Psoas muscle (tissue), 8 donors: ENCODE measurements around the gene CDK15. TPM values are rescaled to one million over a fixed set of nuclear protein-coding genes. Genes with fewer than 3 reads are reported as not detected.

Experiments used
- ATAC-seq, 4 donors: fragments of 200-7000 bp; cut with Tn5 transposase; one replicate each; pipeline ENCODE4 v1.9.1; 2020; ENCODE audit warnings: moderate library complexity in 3 of 4, mild to moderate bottlenecking in 2 of 4
- DNase-seq, 2 donors: peaks; one replicate each; pipeline ENCODE4 v3.0.0-alpha.2; 2020
- H3K27ac ChIP-seq: fragments of 200-600 bp; one replicate; pipeline ENCODE4 v1.8.0; 2022
- H3K27me3 ChIP-seq, 3 donors: fragments of 200-600 bp in 1 of 3; one replicate each; pipeline versions ENCODE4 v1.6.1 to v1.8.0; 2013 to 2022; ENCODE audit warnings: low read length in 2 of 3, mild to moderate bottlenecking in 2 of 3, moderate library complexity in 1 of 3; ENCODE audit not compliant: insufficient read depth in 3 of 3
- H3K36me3 ChIP-seq, 2 donors: fragments of 200-600 bp in 1 of 2; one replicate each; pipeline versions ENCODE4 v1.6.1 to v1.8.0; 2013 to 2022; ENCODE audit warnings: low read depth in 1 of 2, mild to moderate bottlenecking in 1 of 2, moderate library complexity in 1 of 2; ENCODE audit not compliant: insufficient read depth in 1 of 2
- H3K4me1 ChIP-seq: fragments of 200-600 bp; one replicate; pipeline ENCODE4 v1.8.0; 2022
- H3K4me3 ChIP-seq: fragments of 200-600 bp; one replicate; pipeline ENCODE4 v1.8.0; 2022; ENCODE audit warnings: mild to moderate bottlenecking
- H3K9me3 ChIP-seq: fragments of 200-600 bp; one replicate; pipeline ENCODE4 v1.8.0; 2022
- WGBS, 3 donors: extraction: QIAGEN DNeasy Blood & Tissue Kit; methylation state at CpG; one replicate each; pipeline versions ENCODE4 v1.1.6 to v1.1.7; 2013; 5-methylcytosine and 5-hydroxymethylcytosine counted together
- intact Hi-C, 2 donors: fragments of 100-400 bp; cut with DNase I; formaldehyde crosslinking; loops; one replicate each; pipeline versions ENCODE4 v1.11.0 to v1.14.2; 2022
- polyA plus RNA-seq, 3 donors: library from polyadenylated mRNA; stranded (reverse); fragments of 200-250 nt; gene quantifications; one replicate each; pipeline ENCODE4 v1.2.3, GENCODE V29; 2013
- total RNA-seq, 4 donors: library from RNA; stranded (reverse); fragmentation: NEBNext Ultra II Directional in 2 of 4; extraction: Animal tissue kit (Norgen Biotek cat#: 25700) in 2 of 4; gene quantifications; one replicate each; pipeline versions ENCODE4 v1.2.1 to v1.2.4, GENCODE V29; 2021 to 2023
- TF ChIP-seq, protein P1 (sequence below): fragments of 200-600 bp; IDR thresholded peaks from one replicate; pipeline ENCODE4 v1.8.0; 2022; ENCODE audit warnings: antibody characterized with exemption
- donor health status: healthy with polysubstance abuse.
- donor health status: DM: no; HTN: no; CAD: no; lungs with moderate emphysema.
- donor health status: Bipolar disorder and iron deficiency.
- donor health status: healthy.
- donor health status: DM: yes; HTN: yes; CAD: no.
- donor health status: DM: no; HTN: no; CAD: no.
- donor health status: DM: no; HTN: no; CAD: no.
- donor health status: DM: yes; HTN: yes; CAD: no.

The CDK15 gene
- total and polyA plus RNA-seq, 7 donors = 0.05 to 0.92 (median 0.31) TPM; not detected in 1

DNA sequence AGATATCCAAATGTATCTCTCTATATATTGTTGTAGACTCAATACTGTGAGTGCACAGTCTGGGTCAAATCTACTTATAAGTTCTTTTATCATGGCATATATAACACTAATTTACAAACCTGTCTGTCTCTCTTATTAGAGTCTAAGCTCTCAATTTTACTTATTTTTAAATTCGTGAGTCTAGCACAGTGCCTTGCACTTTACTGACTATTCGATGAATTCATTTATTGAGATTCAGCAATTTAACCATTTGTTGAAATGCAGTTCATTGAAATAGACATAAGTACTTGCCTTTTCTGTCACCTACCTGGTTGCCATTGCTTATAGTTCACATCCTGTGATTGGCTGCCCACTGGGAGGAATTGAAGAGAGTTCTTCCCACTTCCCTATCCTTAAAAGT is 15.3 kb upstream of the CDK15 start:
- Histone ChIP-seq H3K27ac (no peak overlapping the region), H3K27me3 (no peaks in the 10 kb centered on the region), H3K4me1 (no peaks in the 10 kb centered on the region), H3K4me3 (no peak overlapping the region), H3K9me3 (no peaks in the 10 kb centered on the region), H3K36me3 (no peaks in the 10 kb centered on the region)
- TF ChIP-seq, protein P1, sequence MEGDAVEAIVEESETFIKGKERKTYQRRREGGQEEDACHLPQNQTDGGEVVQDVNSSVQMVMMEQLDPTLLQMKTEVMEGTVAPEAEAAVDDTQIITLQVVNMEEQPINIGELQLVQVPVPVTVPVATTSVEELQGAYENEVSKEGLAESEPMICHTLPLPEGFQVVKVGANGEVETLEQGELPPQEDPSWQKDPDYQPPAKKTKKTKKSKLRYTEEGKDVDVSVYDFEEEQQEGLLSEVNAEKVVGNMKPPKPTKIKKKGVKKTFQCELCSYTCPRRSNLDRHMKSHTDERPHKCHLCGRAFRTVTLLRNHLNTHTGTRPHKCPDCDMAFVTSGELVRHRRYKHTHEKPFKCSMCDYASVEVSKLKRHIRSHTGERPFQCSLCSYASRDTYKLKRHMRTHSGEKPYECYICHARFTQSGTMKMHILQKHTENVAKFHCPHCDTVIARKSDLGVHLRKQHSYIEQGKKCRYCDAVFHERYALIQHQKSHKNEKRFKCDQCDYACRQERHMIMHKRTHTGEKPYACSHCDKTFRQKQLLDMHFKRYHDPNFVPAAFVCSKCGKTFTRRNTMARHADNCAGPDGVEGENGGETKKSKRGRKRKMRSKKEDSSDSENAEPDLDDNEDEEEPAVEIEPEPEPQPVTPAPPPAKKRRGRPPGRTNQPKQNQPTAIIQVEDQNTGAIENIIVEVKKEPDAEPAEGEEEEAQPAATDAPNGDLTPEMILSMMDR = no peak
- ATAC-seq (no peak), DNase-seq (no peak)
- WGBS, 3 donors = 81 to 86% (median 83%) methylated on average over 2 of the region's 2 CpGs
- intact Hi-C loops = loop anchor here in 1 of 2 donors (5.0 kb wide), 1 partner anchor 71 kb away; no protein-coding TSS in a partner anchor

DNA sequence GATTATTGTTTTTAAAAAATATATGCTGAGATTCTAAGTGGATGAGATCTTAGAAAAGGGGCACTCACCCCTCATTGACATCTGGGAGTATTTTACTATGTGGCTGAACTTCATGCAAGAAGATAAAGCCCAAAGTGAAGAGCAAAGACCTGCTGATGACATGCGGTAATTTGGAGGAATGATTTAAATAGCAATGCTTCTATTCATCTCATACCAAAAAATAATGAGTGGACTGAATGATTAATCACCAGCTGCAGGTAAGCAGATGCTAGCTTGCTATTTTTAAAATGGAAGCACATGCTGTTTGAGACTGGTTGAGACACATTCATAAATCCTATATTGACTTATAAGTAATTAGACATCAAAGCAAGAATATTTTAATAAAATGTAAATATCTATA is 12.7 kb upstream of the CDK15 start:
- intact Hi-C loops = loop anchor here in 1 of 2 donors (2.0 to 5.0 kb wide), 2 partner anchors 69 to 385 kb away; no protein-coding TSS in a partner anchor
- Histone ChIP-seq H3K27ac (no peak overlapping the region), H3K36me3 (no peaks in the 10 kb centered on the region), H3K27me3 (no peaks in the 10 kb centered on the region), H3K4me1 (no peaks in the 10 kb centered on the region), H3K4me3 (no peak overlapping the region), H3K9me3 (no peaks in the 10 kb centered on the region)
- TF ChIP-seq, protein P1 = no peak
- ATAC-seq (no peak), DNase-seq (no peak)
- 80 to 86% (median 83%) methylated on average over 1 of the region's 1 CpG for WGBS, 3 donors

DNA sequence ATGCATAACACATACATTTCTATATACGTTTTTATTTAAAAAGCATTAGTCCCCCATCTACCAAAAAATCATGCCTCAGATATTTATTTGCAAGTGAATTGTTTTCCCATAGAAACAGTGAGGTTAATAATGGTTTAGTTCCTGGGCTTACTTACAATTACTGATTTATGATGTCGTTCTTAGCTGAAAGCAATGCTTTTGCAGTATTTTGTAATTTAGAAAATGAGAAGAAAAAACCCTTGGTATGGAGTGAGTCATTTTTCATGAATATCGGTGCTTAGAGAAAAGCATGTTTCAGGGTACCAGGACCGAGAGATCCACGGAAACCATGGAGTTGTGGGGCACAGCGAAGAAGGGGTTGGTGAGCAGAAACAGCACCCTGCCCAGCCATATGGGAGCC is 12.0 kb upstream of the CDK15 start:
- H3K27ac ChIP-seq = no peak overlapping the region
- intact Hi-C loops = loop anchor here in 1 of 2 donors (2.0 to 5.0 kb wide), 2 partner anchors 68 to 385 kb away; no protein-coding TSS in a partner anchor
- DNase-seq (no peak), ATAC-seq (no peak)
- WGBS, 3 donors = 79 to 84% (median 82%) methylated on average over 6 of the region's 6 CpGs
- no peaks in the 10 kb centered on the region for H3K27me3 ChIP-seq
- no peaks in the 10 kb centered on the region for H3K4me1 ChIP-seq
- H3K36me3 ChIP-seq = no peaks in the 10 kb centered on the region
- H3K4me3 ChIP-seq = no peak overlapping the region
- TF ChIP-seq, protein P1 = no peak
- H3K9me3 ChIP-seq = no peaks in the 10 kb centered on the region

DNA sequence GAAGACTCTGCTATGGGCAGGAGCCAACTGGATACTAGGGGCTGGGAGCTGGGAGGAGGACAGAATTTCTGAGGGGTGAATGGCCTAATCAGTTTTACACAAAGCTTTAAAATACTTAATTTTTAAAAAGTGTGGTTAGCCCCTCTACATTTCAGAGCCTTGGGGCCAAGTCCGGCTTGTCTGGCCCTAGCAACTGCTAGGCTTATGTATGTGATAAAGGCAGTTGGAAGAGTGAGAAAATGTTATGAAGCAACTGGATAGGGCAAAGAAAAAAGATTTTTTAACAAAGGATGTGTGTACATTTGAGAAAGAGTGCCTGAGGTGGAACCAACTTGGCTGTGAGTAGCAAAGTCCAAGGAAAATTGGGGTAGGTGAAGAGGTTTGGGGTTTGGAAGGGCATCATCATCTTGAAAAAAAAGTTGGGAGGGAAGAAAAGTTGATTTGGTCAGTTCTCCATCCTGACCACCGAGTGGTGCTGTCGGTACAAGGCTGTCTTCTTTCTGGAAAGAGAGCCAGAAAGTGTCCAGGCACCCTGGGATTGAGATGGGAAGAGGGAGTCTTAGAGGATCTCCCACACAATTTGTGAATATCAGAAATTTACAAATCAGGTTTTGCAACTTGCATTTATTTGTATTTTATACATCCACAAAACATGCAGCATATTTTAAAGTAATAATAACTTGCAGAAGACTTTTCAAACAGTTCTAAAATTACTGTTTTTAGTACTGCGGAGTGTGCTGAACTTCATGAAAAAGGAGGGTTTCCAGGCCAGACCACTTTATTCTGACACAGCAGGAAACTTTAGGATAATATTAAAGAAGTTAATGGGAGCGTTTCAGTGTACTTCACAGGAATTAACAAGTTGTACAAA is 10.5 kb upstream of the CDK15 start:
- intact Hi-C loops = loop anchor here (2.0 to 5.0 kb wide), 3 partner anchors 241 to 383 kb away; no protein-coding TSS in a partner anchor
- ATAC-seq (peak; percentile 66 to 80 (median 70)), DNase-seq (no peak)
- H3K36me3 ChIP-seq = no peaks in the 10 kb centered on the region
- no peak overlapping the region for H3K27ac ChIP-seq
- H3K4me1 ChIP-seq = no peaks in the 10 kb centered on the region
- H3K4me3 ChIP-seq = no peak overlapping the region
- no peaks in the 10 kb centered on the region for H3K27me3 ChIP-seq
- no peaks in the 10 kb centered on the region for H3K9me3 ChIP-seq
- TF ChIP-seq, protein P1 = peak; percentile 65
- WGBS, 3 donors = 32 to 34% (median 33%) methylated on average over 5 of the region's 5 CpGs
